Measurements from ENCODE around the gene BLVRA. TPM values are rescaled to one million over a fixed set of nuclear protein-coding genes. Genes with fewer than 3 reads are reported as not detected.
A peak's percentile ranks its signal among the peaks of the same experiment; 100 is the strongest.
"Not testable (repeated sequence)": the region's sequence is repeated elsewhere in the genome, so short reads cannot be mapped to it uniquely, and the experiment has no call there.

The BLVRA gene, protein sequence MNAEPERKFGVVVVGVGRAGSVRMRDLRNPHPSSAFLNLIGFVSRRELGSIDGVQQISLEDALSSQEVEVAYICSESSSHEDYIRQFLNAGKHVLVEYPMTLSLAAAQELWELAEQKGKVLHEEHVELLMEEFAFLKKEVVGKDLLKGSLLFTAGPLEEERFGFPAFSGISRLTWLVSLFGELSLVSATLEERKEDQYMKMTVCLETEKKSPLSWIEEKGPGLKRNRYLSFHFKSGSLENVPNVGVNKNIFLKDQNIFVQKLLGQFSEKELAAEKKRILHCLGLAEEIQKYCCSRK
- 10 to 100 TPM; 29.6 to 54.8 TPM for total RNA-seq

DNA sequence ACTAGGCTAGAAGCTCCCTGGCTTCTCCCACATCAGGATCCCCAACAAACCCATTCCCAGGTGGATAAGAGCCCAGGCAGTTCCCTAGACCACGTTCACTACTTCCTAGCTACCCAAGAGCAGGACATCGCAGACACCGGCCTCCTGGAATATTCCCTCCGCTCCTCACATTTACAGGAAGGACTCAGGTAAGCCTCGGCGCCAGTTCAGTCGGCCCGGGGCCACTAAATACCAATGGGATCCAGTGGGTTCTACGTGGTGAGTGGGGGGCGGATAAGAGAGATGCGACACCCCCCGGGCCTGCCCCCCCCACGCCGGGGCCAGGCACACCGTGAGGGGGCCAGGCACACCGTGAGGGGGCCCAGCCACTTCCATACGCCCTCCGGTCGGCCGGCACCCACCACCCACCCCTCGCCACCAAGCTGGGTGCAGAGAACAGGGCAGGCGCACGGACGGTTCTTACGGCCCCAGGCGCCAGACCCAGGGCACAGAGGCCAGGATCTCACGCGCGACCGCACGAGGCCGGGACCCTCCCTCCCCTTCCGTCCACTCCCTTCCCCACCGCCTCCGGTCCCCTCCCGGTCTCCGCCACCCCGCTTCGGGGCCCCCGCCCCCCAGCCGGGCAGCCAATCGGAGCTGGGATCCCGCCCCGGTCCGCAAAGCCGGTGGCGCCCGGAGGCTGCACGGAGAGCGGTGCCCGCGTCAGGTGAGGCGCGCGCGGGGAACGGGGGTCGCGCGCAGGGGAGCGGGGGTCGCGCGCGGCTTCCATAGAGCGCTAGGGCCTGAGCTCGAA lies at the start of gene BLVRA:
Gene BLVRA, plus strand, starts transcription at position 652 of the 793 bp plus-strand sequence. CDS start 12,479 bp downstream, outside the sequence.
- Histone ChIP-seq H3K27ac (peak within 1 kb of the TSS; percentile 36 to 74), H3K4me1 (peaks cover 0 to 15% of the 10 kb centered on the region in 2 donors), H3K27me3 (no peaks in the 10 kb centered on the region), H3K4me3 (peak within 1 kb of the TSS; percentile 80 to 84), H3K9me3 (no peaks in the 10 kb centered on the region), H3K36me3 (no peaks in the 10 kb centered on the region)
- TF ChIP-seq, protein P1, sequence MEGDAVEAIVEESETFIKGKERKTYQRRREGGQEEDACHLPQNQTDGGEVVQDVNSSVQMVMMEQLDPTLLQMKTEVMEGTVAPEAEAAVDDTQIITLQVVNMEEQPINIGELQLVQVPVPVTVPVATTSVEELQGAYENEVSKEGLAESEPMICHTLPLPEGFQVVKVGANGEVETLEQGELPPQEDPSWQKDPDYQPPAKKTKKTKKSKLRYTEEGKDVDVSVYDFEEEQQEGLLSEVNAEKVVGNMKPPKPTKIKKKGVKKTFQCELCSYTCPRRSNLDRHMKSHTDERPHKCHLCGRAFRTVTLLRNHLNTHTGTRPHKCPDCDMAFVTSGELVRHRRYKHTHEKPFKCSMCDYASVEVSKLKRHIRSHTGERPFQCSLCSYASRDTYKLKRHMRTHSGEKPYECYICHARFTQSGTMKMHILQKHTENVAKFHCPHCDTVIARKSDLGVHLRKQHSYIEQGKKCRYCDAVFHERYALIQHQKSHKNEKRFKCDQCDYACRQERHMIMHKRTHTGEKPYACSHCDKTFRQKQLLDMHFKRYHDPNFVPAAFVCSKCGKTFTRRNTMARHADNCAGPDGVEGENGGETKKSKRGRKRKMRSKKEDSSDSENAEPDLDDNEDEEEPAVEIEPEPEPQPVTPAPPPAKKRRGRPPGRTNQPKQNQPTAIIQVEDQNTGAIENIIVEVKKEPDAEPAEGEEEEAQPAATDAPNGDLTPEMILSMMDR (IDR thresholded peaks at IDR 0.05): no peak
- DNase-seq (ENCODE audit: low spot score): no peak

DNA sequence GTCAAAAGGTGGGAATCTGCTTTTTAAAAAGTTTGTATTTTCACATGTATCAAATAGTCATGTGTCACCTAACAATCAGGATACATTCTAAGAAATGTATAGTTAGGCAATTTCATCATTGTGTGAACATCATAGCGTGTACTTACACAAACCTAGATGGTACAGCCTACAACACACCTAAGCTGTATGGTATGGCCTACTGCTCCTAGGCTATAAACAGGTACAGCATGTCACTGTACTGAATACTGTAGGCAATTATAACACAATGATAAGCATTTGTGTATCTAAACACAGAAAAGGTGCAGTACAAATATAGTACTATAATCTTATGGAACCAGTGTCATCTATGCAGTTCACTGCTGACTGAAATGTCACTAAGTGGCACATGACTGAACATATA lies 47.0 kb upstream of the BLVRA start:
- TF ChIP-seq, protein P1 (IDR thresholded peaks at IDR 0.05): no peak
- Histone ChIP-seq H3K27ac (no peak overlapping the region), H3K27me3 (no peaks in the 10 kb centered on the region), H3K4me3 (no peak overlapping the region), H3K4me1 (no peaks in the 10 kb centered on the region), H3K36me3 (no peaks in the 10 kb centered on the region), H3K9me3 (no peaks in the 10 kb centered on the region)
- DNase-seq (ENCODE audit: low spot score): no peak

DNA sequence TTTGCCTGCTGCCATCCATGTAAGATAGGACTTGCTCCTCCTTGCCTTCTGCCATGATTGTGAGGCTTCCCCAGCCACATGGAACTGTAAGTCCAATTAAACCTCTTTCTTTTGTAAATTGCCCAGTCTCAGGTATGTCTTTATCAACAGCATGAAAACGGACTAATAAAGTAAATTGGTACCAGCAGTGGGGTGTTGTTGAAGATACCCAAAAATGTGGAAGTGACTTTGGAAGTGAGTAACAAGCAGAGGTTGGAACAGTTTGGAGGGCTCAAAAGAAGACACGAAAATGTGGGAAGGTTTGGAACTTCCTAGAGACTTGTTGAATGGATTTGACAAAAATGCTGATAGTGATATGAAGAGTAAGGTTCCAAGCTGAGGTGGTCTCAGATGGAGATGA lies 42.5 kb upstream of the BLVRA start:
- not testable (repeated sequence) for H3K27me3 ChIP-seq; H3K27ac ChIP-seq; H3K4me1 ChIP-seq; H3K9me3 ChIP-seq; DNase-seq (ENCODE audit: low spot score); H3K4me3 ChIP-seq; H3K36me3 ChIP-seq

DNA sequence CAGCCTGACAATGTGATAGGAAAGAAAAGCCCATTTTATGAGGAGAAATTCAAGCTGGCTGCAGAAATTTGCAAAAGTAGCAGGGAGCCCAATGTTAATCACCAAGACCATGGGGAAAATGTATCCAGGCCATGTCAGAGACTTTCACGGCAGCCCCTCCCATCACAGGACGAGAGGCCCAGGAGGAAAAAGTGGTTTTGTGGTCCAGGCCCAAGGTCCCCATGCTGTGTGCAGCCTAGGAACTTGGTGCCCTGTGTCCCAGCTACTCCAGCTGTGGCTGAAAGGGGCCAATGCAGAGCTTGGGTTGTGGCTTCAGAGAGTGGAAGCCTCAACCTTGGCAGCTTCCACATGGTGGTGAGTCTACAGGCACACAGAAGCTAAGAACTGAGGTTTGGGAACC lies 41.9 kb upstream of the BLVRA start:
- Histone ChIP-seq H3K36me3 (no peaks in the 10 kb centered on the region), H3K27me3 (no peaks in the 10 kb centered on the region), H3K9me3 (no peaks in the 10 kb centered on the region), H3K4me3 (no peak overlapping the region), H3K4me1 (no peaks in the 10 kb centered on the region), H3K27ac (no peak overlapping the region)
- no peak for DNase-seq (ENCODE audit: low spot score)
- TF ChIP-seq, protein P1 (IDR thresholded peaks at IDR 0.05): no peak

DNA sequence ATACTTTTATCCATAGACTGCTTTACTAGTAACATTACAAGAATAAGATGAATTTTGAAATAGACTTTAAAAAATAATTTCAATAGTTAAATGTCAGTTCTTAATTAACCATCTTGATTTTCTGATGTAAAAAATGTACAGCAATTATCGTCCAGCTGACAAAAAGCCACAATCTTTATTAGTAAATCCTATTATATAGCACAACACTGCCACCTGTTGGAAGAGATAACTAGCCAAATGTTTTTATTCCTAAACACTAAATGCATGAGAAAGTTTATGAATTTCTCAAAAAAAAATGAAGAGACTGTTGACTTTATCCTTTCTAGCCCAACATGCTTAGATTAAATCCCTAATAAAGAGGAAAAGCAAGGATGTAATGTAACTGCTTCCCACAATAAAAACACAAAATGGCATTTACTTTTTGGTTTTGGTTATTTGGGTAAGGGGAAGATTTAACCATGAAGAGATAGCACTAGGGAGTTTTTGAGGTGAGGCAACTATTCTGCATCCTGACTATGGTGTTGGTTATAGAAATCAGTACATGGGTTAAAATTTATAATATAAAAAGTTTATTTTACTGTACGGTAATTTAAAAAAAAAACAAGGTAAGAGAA lies 37.2 kb upstream of the BLVRA start:
- Histone ChIP-seq H3K9me3 (no peaks in the 10 kb centered on the region), H3K4me1 (no peaks in the 10 kb centered on the region), H3K36me3 (no peaks in the 10 kb centered on the region), H3K27me3 (no peaks in the 10 kb centered on the region), H3K27ac (no peak overlapping the region), H3K4me3 (no peak overlapping the region)
- TF ChIP-seq, protein P1 (IDR thresholded peaks at IDR 0.05): peak; percentile 59 to 78
- DNase-seq (ENCODE audit: low spot score): no peak

DNA sequence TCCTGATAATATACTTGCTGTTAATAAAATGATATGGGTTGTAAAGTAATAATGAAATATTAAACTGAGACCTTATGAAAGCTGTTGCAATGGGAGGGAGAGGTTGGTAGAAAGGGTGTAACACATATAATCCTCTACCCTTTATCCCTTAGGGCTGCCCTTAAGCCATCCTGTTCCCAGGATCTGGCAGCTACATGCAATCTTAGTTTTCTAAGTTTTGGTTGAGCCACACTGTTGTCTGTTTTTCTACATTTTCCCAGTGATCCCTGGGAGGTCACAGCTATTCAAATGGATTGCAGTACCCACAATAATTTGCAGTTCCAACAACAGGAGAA lies 35.5 kb upstream of the BLVRA start:
- TF ChIP-seq, protein P1 (IDR thresholded peaks at IDR 0.05): no peak
- no peaks in the 10 kb centered on the region for H3K4me1 ChIP-seq

More for the DNA sequence above, 35.5 kb upstream of the BLVRA start:
- Histone ChIP-seq H3K9me3 (no peaks in the 10 kb centered on the region), H3K27ac (no peak overlapping the region), H3K36me3 (no peaks in the 10 kb centered on the region), H3K4me3 (no peak overlapping the region), H3K27me3 (no peaks in the 10 kb centered on the region)
- no peak for DNase-seq (ENCODE audit: low spot score)
